HG03108 (cell line): Measurements from ENCODE around the gene CACNA2D3.

Source experiments
- ATAC-seq: cut with Tn5 transposase; IDR thresholded peaks from one replicate; pipeline ENCODE4 v1.9.1; 2021; ENCODE audit warnings: moderate library complexity; ENCODE audit not compliant: unreplicated experiment

Gene CACNA2D3

DNA sequence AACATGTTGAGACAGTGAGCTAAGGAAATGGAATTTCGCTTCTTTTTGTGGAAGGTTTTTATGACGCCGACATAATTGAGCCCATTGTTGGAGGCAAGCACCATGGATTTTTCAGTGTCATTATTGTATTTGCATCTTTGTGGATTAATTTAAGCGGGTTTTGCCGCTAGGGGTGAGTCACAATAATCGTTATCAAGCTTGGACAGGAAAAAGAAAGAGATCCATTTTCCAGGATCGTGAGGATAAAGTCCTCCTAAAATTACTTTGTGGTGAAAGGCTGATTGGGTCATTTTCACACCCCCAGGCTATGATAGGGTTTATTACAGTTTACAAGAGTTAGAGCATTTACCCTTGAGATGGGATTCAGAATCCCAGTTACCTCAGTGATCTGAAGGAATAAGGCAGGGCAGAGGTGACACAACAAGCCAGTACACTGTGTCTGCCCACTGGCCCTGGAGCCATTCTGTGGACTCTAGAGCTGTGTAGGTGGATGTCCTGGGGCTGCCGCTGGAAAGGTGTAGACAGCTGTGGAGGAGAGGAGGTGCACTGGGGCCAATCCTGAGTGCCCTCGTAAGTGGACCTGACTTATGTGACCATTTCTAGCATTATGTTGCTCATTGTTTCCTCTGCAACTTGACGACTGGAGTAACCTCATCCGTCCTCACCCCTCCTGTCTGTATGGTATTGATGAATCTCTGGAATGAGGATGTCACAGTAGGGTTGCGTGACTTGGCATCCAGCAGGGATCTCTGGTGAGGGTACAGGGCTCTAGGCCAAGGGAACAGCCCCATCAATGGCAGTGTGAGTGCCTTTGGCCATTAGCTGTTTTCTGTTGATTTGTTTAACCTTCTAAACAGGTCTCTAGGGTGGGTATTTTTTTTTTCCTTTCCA lies 435.4 kb downstream of the CACNA2D3 start:
- ATAC-seq: no peak

DNA sequence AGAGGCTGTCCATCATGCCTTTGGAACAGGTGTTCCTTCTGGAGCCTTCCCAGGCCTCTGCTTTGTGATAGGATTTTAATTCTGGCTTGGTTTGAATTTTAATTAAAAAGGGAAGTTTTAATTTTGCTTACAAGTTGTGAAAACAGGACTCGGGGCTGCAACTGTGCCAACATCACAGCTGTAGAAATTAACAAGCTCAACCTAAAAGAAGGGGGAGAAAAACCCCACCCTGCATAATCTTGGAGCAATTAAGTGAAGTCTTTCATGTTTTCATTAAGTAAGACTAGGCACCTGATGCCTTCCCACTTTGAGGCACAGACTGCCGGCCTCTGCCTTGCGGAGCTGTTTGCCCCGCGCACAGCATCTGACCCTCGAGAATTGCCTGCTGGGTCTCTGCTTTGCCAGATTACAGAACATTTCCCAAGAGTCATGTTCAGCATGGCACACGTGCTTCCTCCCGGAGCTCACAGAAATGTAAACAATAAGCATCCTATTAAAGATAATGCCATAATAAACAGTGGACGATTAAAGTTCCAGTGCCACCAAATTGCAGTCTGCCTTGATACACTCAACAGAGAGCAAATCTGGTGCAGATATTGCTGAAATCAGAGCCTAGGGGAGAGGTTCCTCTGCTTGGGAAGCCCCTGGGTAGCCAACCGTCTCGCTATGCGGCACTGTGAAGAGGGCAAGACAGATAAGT lies 441.3 kb downstream of the CACNA2D3 start:
- ATAC-seq: no peak

DNA sequence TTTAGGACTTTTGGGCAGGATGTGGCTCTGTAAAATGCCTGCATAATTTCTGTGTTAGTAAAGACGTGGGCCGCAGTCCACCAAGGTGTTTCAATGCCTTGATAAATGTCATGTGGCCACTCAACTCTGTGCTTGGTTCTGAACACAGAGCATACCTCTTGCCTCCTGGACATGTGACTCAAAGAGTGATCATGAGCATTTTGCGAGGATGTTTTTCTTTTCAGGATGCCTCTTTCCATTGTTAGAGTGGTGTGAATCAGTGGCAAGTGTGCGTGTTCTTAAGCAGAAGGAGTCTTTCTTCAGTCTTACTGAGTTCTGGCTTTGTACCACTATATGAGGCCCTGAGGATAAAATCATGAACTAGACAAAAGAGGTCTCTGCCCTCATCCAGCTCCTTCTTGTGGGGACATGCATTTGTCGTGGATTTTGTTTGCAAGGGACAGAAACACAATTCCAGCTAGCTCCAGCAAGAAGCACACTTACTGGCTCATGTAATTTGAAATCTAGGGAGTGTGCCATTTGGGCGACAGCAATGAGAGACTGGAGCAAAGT lies 442.1 kb downstream of the CACNA2D3 start:
- no peak for ATAC-seq

DNA sequence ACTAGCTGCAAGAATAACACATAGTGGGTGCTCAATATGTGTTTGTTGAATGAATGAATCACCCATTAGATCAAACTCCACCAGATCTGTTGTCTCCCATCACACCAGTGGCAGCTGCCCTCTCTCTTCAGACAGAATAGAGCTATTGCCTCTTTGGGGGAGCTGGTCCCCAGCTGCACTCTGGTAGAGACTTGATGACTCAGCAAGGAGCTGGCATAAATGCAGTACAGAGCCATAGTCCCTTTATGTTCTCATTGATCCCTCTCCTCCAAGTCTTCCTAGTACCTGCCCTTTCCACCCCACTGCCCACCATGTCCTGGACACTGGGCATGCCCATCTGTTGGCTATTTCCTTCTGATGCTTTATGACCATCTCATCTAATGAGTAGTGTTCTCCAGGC lies 443.6 kb downstream of the CACNA2D3 start:
- ATAC-seq: no peak

DNA sequence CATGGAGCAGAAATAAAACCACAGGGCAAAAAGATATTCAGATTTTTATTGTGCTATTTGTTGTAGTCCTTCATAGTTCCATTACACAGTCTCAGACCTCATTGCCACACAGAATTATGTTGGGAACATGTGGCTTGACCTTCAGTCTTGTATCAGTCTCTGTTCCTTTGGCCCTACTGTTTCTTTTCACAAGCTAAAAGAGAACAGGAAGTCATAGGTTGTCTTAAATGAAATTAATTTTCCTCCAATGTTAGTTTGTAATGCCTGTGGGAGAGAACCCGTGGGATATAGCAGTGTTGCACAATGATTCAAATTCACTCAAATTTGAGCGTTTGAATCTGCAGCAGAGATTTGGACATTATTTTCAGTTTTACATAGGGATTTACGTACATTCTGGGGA lies 445.6 kb downstream of the CACNA2D3 start:
- no peak for ATAC-seq

DNA sequence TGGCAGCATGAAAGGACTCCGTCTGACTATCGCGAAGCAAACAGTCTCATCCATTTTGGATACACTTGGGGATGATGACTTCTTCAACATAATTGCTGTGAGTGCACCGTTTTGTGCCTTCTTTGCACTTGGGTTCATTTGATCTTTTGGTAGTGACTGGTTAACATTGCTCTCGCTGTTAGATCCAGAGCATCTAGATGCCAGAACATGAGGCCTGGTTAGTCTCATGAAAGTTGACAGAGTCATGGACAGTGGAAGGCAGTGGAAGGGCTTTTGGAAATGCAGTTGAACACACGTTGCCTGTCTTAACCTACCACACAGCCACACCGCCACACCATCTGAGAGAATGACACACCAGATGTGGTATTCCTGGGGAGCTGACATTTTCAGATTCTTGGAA lies 447.7 kb downstream of the CACNA2D3 start:
- ATAC-seq: no peak

DNA sequence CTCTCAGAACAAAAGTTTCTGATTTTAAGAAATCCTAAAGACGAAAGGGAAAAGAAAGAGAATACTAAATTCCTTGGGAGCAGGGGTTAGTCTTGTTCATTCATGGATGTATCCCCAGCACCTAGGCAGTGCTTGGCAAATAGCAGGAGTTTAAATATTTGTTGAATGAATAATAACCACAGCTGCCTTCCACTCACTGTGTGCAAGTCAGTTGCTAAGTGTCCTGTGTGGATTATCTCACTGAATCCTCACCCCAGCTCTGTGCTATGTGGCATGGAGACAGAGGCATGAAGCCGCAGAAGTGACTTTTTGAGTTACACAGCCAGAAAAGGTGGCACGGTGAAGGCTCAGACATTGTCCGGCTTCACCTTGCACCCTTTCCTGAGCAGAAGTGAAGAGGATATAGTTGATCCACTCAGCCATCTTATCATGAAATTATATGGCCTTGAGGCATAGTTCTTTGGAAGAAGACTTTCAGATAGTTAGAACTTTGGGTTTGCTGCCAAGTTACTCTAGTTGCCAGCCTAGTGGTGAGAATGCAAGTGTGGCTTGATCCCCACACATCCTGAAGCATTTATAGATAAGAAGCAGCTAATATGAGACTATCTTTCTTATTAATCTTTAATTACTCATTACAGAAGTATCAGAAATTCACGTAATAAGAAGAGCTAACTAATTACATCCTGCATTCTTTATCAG lies 450.0 kb downstream of the CACNA2D3 start:
- no peak for ATAC-seq

DNA sequence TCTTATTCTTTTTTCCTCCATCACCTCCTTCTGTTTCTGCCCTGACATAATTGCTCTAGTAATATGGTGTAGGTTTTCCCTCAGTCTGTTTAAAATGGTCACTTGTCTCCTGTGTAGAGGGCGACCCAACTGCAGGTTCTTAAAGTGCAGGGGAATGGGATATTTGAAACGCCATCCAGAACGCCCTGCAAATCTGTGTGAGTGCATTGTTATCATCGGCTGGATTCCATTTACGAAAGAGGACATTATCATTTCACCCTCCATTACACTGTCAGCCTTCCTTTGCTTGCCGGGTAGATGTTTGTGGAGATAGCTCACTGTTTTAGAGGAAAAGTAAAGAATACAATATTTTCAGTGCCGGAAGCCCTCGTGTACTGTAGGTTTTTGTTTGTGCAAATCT lies 451.5 kb downstream of the CACNA2D3 start:
- ATAC-seq: no peak

DNA sequence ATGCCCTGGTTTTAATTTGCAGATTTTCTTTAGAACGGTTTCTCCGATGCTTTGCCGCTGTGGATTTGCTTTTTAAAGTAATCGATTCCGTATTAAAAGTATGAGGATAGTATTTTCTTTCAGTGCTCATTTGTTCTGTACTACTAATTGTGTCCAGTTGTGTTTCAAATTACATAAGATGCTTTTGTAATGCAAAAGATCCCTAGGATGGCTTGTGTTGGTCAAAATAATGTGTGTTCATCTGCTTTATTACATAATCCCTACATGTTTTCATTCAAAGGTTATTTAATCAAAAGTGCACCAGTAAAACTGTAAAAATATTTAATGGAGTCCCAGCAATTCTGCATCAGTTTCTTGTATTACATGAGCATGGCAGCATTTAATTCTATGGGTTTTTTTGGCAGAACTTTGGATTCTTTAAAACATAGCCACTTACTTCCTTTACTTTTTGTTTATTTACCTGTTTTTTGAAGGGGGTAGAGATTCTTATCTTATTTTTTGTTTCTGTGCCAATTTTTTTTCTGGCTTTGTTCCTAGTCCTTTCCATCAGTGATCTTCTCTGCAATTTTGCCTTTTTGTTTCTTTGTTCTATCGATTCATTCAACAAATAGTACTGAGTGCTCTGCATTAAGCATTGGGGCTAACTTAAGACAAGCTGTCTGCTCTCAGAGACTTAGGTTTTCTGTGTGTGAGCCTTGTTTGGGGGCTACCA lies 452.7 kb downstream of the CACNA2D3 start:
- ATAC-seq: no peak

DNA sequence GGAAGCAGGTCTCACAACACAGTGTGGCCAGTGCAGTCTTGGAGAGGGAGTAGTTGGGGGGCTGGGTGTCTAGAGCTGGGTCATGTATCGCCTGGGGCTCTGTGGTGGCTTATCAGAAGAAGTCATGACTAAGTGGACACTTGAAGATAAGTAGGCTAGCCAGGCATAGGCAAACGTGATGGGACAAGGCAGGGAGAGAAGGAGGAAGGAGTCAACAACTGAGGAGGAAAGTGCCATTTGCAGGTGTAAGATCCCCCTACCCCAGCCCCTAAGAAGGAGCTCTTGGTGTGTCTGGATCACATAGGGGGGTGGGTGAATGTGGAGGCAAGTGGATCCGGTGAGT lies 453.2 kb downstream of the CACNA2D3 start:
- no peak for ATAC-seq

DNA sequence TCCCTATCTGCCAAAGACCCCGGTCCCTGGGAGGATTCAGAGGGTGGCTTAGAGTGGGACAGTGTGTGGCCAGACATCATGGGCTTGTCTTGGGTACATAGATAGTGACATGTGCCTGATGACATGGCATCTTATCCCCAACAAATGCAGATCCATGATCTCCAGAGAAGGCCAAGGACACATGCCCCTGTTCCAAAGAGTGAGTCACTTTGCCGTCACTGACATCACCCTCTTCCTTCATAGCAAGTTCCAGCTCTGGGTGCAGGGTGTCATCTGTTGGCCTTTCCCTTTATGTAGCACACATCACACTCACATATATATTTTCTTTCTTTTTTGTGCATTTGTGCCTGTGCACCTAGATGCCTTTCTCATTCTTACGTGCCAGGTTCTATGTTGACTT lies 455.0 kb downstream of the CACNA2D3 start:
- no peak for ATAC-seq

DNA sequence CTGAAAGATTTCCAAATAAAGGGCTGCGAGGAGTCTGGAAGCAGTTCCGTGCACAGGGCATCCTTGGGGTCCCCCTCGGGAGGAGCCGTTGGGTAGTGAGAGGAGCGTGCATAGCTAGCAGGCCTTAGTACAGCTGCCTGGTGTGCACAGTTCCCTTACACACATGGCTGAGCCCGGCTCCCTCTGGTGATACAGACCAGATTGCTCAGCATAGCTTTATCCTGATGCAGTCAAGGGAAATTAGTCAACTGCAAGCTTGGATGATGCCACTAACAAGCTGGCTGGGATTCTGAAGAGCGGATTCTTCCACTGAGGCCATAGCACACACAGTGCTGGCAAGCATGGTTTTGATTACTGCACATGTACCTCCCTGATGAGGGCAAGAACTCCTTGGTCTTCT lies 456.1 kb downstream of the CACNA2D3 start:
- no peak for ATAC-seq

DNA sequence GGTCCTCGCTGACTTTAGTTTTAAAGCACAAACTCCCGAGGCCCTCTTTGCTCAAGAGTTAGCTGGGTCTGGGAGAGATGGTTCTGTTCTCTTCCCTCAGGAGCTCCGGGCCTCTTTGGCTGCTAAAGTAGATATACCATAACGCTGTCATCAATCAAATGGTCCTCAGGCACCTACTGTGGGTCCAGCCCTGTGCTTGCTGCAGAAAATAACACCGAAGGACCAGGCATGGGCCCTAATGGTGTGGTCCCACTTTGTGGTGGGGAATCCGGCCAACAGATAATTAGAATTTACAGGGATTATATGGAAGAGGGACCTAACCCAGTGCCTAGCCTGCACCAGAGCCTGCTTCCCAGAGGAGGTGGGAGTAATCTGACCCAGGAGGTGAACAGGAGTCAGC lies 458.1 kb downstream of the CACNA2D3 start:
- no peak for ATAC-seq

DNA sequence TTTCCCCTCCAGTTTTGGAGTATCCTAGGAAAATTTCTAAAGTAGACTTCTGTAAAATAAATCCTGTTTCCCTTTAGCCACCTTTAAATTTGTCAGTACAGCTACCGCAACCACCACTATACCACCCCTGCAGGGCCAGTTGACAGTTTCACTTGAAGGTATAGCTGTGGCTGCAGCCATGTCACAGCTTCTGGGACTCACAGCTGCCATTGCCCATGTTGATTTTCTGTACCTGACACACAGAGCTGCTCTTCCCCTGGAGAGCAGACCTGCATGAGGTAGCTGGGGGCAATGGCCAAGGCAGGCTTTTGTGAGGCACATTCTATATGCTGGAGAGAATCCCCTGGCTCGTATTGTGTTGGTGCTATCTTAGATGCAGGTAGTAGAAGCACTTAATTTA lies 460.1 kb downstream of the CACNA2D3 start:
- ATAC-seq: no peak

DNA sequence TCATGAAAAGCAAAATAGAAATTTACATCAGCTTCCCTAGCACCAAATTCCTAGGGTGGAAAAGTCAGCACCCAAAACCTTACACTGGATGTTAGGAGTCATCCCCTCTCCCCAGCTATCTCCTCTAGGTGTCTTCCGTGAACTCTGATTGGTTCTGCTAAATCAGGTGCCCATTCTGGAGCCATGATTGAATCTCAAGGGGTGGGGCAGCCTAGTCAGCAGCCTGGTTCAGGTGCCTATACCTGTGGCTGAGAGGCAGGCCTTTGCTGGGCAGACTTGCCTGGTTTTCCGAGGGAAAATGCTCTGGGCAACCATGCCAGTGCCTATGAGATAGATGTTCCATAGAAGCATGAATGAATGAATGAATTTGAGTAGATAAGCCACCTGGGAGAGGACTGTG lies 468.8 kb downstream of the CACNA2D3 start:
- no peak for ATAC-seq

DNA sequence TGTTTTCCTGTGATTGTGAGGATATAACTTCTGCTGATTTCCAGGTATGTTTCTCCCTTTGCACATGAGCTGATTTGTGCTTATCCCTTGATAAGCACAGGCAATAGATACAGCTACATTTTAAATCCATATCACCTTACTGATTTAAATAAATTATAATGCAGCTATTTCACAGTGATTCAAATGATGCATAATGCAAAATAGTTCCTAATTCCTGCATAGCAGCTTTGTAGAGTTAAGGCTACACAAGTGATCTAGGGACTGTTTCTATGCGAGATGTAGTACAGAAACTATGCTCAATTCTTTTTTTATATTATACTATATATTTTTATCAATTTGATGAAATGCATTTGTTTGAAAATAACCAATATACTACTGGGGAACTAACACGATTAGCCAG lies 471.3 kb downstream of the CACNA2D3 start:
- ATAC-seq: no peak

DNA sequence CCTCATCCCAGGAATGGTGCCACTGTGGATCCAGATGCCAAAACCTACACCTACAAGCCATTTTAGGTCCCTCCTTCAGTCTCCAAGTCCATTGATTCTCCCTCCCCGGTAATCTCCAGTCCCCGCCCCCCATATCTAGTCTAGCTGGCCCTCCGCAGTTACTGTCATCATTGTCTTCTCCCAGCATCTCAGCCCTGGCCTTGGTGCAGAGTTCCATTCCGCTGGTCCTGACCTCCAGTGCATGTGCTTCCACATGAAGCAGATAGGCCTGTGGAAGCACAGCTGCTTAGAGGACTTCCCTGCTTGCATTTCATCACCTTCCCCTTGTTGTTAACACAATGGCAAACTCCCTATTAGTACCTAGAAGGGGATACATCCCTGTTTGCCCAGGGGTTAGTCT lies 473.7 kb downstream of the CACNA2D3 start:
- no peak for ATAC-seq

DNA sequence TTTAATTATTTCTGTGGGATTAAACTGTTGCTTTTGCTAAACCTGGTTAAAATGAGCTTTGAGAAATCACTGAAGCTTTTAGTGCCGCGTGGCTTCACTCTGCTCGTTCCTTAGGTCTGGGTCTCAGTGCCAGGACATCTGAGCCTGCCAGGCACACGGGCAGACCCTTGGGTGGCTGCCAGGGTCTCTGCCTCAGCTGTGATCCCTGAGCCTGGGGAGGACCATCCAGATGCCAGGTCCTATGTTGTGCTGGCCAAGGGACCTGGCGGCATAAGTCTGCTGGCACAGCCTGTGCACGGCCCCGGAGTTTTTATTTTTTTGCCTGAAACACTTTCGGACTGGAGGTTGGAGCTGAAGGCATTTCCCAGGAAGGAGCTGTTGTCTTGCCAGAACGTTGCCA lies 477.4 kb downstream of the CACNA2D3 start:
- no peak for ATAC-seq

DNA sequence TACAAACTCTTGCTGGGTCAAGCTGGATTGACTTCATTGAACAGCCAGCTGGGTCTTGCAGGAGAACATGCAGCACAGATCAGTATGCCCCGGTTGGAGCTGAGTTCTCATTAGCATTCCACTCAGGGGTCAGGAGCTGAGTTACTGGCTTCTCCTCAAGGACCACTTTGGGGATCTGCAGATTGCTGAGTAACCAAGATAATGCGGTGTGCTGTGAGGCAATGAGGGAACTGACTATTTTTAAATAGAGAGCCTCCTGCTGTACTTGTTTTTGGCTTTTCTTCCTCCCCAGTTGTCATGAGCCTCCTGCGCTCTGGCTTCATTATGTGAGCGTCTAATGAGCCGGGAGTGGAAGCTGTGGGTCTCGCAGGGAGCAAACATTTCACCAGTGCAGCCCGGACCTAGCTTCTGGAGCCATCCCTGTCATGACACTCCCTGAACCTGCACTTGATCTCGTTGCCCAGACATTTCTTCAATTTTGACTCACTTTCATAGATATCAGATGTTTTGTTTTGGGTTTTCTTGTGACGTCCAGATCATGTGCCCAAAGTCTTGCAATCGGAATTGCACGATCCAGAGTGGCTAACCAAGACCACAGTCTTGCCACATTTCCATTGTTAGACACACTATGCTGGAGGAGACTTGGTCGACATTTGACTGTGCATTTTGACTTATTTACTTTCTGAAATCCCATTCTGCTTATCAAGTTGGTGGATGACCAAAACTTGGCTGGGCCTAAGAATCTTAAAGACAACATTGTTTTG lies 478.3 kb downstream of the CACNA2D3 start:
- no peak for ATAC-seq

DNA sequence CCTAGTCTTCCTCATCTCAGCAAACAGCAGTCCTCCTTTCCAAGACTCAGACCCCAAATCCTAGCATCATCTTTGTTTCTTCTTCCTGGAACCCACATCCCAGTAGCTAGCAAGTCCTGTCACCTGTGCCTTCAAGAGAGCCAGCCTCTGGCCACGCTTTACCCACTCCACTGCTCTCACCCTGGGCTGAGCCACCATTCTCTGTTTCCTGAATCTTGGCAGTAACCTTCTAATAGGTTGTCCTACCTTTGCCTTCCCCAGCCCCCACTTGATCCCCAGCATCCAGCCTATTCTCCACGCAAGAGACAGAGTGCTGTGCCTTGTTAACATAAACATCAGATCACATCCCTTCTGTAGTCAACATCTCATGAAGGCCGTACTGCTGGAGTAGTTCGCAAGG lies 482.1 kb downstream of the CACNA2D3 start:
- no peak for ATAC-seq
